ENCODE data around the gene DOK7.
A peak's percentile ranks its signal among the peaks of the same experiment; 100 is the strongest.
"Not testable (repeated sequence)": the region's sequence is repeated elsewhere in the genome, so short reads cannot be mapped to it uniquely, and the experiment has no call there.

The DOK7 gene

DNA sequence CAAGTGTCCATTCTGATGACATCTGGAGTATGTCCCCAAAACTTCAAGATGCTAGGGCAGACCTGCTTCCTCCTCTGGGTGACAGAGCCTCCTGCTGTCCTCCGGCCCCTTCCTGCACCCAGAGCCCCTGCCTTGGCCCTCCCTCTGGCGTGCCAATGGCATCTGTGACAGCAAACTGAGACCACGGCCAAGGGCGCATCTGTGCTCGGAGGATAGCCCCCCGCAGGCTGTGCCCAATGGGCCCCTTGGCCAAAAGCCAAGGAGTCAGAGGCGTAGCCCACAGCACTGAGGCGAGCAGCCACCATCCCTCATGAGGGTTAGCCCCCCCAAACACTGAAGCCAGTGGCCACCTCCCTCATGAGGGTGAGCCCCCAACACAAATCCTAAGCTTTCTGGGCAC, 61.2 kb downstream of the DOK7 start:
- DNase-seq: no peak

DNA sequence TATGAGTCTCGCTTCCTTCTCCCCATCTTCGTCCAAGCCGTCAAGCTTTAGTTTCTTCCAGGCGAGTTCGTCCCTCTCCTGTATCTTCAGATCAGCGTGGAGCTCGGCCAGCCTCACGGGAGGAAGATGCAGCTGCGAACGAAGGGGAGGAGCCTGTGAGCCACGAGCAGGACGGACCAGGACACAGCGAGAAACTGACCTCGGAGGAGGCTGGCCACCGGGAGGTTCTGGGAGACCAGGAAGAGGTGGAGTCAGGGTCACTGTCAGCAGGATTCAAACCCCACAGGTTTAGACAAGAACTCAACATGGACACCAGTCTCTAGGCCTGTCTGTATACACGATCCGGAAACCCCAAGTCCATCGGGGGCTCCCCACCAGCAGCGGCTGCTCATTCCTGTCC, 61.8 kb downstream of the DOK7 start:
- DNase-seq: no peak

DNA sequence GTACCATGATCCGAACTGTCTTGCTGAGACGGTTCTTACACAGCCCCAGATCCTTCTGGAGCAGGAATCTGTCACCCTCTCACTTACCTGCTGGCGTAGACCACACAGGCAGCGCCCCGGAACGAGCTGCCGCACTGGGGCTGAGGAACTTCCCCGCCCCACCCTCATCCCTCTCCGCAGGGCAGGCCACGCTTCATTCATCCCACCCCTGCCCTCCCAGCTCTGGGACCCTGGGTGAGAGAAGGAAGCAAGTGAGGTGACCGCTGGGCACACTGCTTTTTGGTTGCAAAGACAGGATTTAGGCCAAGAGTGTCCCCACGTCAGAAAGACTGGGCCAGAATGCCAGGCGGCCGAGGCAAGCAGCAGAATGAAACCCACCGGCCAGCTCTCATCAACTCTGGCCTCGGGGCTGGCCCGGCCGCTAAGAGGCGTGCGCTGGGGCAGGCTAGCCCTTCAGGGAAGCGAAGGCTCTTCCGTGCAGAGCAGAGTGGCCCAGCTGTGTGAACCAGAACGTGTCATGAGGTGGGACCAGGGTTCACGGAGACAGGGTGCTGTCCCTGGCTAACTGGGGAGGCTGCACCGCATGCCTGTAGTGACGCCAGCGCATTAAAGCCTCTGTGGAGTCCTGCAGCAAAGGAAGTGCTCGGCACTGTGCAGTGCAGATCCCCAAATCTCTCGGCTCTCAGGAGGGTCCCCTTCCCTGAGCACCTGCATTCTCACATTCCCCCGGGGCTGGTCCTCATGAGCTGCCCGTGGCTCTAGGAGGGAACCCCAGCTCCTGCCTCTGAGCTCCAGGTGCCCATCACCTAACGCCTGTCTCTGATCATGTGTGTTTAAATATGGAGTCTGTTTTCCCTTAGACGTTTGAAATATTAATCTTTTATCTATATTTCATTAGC, 62.7 kb downstream of the DOK7 start:
- DNase-seq: no peak

DNA sequence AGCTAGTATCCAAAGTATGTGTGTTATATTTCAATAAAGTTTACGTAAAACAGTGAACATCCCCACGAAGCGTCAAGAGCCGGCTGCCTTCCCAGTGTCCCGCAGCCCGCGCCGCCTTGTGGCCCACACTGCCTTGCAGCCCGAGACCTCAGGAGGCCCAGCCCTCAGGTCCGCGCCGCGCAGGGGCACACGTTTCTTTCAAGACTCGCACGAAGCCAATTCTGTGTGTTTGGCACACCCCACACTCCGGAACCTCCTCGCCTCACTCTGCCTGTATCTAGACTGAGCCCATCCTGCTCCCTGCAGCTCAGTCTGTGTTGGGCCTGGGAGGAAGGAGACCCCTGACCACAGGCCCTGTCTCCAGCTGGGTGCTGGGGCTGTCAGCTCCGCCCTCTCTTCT, 63.4 kb downstream of the DOK7 start:
- DNase-seq: no peak

DNA sequence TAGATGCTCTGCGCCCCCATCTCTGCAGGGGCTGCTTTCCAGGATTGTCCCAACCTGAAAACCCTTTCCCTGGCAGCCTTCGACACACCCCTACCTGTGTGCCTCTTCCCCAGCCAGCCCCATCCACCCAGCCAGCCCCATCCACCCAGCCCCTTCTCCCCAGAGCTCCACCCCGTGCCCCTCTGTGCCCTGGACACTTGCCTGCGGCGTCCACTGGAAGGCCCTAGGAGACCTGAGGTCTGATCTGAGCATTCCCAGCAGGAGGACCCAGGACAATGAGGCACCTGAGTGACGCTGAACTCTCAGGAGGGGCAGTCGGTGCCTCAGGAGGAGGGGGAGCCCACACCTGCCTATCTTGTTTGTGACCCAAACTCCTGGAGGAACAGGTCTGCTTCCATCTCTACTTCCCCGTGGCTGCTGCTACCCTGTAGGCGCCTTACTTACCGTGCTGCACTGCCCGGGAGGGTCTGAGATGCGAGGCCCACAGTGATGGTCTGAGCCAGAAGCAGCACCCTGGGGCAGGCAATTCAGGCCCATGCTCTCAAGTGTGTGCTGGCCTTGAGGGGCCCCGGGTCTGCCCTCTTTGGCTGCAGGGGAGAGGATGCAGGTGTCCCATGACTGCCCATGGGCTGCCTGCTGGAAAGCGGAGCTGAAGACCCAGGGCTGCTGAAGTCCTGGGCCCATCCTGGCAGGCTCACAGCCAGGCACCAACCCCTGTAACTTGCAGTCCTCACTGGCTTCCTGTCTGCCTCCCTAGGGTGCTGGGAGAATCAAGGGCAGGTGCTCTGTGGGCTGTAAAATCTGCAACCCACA, 64.2 kb downstream of the DOK7 start:
- DNase-seq: no peak

DNA sequence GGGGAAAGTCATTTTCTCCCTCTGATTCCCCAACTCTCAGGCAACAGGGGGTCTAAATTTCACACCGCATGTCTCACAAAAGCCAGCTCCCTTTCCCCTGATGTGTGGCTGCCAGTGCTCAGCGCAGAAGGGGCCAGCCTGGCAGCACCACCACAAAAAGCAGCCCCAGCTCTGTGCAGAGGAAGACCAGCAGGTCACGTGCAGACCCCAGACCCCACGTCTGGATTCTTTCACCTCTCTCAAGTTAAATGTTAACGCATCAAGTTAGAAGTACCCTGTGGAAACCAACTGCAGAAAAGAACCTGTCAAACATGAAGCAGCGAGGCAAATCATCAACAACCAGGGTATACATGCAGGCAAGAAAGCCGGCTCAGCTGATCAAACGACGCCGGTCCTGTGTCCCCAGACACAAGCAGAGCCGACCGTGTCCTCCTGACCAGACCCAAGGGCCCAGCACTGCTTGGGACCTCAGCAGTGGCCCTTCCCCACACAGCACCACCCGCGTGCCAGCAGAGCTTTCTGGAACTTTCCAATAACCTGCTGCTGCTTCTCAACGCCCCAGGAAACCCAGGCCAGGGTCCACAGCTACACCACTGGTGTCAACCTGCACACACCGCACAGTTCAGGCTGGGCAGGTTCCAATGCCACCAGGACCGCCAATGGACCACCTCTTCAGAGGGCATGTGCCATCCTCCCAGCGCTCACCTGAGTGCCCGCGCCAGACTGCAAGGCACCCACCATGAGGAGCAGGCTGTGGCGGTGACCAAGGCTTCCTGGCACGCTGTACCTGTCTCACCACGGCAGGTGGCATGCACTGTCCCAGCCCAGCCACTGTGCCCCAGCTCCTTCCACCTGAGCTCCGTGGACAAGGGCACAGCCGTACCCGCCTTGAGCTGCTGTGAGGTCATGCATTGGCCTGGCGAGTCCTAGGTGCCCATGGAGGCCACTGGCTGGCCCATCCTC, 65.1 kb downstream of the DOK7 start:
- no peak for DNase-seq

DNA sequence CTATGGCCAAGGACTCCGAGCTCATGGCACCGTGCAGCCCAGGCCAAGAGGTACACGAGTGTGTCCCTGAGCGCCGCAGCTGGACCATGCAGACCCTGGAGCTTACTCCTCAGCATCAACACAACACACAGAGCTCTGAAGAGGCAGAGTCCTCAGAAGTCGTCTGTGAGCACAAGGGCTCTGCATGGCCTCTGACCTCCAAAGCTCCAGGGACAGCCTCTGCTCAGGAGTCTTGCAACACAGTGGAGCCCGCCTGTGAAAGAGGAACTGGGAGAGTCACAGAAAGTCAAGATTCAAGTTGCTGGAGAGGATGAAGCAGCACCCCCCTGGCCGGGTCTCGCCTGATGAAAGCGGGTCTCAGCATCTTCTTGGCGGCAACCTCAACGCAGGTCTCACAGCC, 66.3 kb downstream of the DOK7 start:
- DNase-seq: peak; percentile 12 to 31

DNA sequence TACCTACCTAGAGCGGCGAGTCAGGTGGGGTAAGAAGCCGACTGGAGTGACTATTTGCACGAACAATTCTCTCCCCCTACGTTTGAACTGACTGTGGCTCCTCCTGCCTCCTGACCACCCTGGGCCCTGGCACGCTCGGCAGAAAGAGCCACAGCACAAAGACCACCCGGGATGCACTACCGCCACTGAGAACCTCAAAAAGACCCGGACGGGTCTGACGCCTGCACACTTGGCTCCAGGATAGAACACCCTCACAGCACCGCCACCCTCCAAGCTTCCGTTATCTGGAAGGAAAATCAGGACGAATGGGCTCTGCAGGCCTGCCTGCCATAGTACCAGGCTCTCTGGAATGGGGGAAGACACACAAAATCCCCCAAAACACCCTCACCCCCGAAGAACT, 66.9 kb downstream of the DOK7 start:
- DNase-seq: no peak

DNA sequence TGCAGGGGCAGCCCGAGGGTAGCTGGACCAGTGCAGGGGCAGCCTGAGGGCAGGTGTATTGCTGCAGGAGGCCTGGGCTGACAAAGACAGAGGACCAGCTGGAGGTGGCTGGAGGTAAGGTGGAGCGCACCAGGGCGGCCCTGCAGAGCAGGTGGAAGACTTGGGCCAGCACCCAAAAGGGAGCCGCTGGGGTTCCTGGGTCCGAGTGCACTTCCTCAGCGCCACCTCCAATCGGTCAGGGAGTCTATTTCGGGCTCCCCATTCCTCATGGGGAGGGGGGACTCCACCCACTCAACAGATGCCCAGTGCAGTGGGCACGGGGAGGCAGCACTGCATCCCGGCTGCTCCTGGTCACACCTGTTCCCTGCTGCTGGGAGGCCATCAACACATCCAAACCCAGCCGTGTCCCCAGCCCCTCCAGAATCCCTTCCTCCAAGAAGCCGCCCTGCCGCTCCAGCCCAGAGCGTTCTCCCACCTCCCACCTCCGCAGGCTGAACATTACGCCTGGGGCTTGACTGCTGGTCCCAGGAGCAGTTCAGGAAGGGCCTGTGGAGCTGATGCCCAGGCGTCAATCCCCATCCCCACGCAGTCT, 67.7 kb downstream of the DOK7 start:
- DNase-seq: no peak

DNA sequence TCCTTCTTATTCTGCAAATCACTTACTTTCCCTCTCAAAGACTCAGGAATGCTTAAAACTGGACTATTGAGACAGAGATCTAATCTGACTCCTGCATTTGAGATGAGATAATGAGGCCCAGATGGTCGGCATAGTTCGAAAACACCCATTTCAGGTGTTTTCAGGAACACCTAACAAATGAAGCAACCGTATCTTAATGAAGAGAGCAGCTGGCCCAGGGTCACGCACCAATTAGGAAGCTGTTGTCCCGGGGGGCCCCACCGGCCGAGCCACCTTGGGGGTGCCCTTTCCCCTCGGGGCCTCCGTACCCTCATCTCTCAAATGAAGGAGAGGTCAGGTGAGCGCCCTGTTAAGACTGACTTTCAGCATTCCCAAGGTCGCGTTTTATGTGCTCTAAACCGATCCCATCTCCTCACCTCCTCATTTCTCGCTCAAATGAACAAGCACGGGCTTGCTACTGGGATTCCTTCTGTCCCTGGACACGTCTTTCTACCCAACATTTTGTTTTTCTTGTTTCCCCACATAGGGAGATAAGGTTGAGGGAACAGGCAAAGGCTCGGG, 68.3 kb downstream of the DOK7 start:
- no peak for DNase-seq

DNA sequence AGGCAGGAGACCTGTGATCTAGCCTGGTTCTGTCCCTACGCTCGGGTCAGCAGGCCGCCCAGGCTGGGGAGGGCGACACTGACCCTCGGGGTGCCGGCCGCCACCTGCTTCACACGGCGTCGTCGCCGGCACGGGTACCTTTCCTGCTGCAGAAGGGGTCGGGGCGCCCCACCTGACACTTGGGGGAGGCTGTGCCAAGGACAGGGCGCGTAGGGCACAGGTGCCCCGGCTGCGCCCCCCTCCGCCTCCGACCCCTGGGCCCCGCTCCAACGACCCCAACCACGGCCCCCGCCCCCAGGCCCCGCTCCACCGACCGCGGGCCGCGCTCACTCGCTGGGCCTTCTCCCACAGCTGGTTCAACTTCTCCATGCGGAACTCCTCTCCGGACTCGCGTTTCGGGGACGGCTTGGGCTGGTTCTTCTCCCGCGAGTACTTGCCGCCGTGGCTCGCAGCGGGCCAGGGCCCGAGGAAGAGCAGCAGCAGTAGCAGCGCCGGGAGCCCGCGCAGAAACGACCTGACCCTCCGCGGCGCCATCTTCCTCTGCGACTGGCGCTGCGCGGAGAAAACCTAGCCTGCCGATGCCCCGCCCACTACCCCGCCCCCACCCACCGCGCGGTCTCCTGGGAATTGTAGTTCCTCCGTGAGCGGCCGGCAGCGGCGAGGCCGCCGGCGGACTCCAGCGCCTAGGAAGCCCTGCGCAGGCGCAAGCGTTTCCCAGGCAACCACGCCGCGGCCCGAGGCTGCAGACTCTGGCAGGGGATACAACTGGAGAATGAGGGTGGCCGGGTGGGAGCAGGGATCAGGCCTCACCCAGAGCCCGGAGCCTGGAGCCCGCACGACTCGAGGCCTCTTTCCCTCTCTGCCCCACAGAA, 69.0 kb downstream of the DOK7 start, which contains the start of gene LRPAP1:
TSS of gene LRPAP1 (minus strand) at position 544 of the 872 bp plus-strand sequence. CDS start at position 534, 10 bp downstream.
- peak; percentile 90 for DNase-seq

DNA sequence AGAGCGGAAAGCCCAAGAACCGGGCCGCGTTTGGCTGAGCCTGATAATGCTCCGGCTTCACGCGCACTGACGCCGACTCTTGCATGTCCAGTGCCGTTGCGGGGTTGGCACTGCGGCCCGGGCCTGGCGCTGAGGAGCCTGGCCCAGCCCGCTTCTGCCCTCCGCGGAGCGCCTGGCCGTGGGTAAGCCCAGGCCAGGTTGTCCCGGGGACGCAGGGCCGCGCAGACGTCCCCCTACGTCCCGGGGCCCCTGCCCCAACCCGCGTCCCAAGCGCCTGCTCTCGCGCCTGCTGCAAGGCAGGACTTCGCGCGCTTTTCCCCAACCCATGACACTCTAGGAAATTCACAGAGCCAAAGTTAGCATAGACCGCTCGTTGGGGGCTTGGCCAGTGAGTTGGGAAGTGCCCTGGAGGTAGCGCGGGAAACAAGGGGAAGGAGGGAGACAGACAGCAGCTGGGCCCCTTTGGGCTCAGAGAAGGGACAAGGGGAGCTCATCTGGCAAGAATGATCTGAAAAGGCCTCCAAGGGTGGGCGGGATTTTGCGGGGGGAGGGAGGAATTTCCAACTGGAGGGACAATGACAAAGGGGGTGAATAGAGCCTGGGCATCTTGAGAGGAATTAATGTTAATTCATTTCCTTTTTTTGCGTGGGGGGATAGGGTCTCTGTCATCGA, 69.8 kb downstream of the DOK7 start:
- DNase-seq: no peak

DNA sequence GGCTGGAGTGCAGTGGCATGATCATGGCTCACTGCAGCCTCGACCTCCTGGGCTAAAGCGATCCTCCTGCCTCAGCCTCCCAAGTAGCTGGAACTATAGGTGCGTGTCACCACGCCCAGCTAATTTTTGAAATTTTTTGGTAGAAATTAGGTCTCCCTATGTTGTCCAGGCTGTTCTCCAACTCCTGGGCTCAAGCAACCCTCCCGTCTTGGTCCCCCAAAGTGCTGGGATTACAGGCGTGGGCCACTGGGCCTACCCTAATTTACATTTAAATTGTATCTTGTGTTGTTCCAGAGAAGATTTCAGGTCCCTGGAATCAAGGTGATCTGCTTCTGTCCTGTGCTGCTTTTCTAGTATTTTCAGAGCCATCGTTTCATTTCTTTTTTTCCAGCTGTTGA, 70.3 kb downstream of the DOK7 start:
- DNase-seq: no peak

DNA sequence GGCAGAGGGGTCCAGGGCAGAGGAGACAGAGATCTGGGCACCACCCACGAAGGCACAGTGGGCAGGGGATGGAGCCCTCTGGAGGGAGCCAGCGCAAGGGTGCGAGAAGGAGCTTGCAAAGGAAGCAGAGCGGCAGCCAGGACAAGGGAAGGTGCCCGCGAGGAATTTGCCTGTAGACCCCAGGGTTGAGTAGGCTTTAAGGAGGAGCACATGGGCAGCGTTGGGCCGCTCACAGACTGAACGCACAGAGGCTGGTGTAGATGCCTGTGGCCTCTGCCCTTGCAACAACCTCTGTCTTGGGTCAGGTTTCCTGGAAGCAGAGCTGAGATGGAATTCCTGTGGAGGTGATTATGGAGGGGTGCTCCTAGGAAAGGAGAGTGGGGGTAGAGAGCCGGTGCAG, 72.7 kb downstream of the DOK7 start:
- not testable (repeated sequence) for DNase-seq

DNA sequence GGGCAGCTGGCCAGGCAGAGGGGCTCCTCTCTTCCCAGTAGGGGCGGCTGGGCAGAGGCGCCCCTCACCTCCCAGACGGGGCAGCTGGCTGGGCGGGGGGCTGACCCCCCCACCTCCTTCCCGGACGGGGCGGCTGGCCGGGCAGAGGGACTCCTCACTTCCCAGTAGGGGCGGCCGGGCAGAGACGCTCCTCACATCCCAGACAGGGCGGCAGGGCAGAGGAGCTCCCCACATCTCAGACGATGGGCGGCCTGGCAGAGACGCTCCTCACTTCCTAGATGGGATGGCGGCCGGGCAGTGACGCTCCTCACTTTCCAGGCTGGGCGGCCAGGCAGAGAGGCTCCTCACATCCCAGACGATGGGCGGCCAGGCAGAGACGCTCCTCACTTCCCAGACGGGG, 75.8 kb downstream of the DOK7 start:
- not testable (repeated sequence) for DNase-seq

DNA sequence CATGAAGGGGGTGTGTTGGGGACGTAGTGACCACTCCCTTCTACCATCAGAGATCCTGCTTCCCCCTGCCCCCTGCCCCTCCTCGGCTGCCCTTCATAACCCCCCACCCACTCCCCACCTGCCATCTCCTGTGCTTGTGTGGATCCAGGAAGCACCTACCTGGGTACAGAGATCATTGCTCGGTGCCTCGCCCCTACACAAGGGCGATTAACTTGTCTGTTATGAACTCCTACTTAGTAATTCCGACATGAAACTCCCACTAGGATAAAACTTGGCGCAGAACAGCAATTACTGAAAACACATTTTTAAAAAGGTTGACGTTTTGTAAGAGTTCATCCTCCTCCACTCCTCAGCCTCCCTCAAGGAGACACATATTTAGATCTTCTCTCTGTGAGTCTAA, 80.3 kb downstream of the DOK7 start:
- not testable (repeated sequence) for DNase-seq

Measured in hippocampal formation (tissue), 2 donors.